PFSK-1 (cell line): ENCODE measurements around the gene STAC3.

ENCODE experiments used
- POLR2AphosphoS5 ChIP-seq: IDR thresholded peaks from 2 replicates; pipeline ENCODE4 v1.6.1; 2012; ENCODE audit warnings: low read depth, mild to moderate bottlenecking, control low read depth, low read length, moderate library complexity
- SIN3A ChIP-seq: IDR thresholded peaks from 2 replicates; pipeline ENCODE4 v1.6.1; 2012; ENCODE audit warnings: mild to moderate bottlenecking, low read length, moderate library complexity, borderline replicate concordance; ENCODE audit not compliant: insufficient read depth
- TAF1 ChIP-seq: IDR thresholded peaks from 2 replicates; pipeline ENCODE4 v1.6.1; 2012; ENCODE audit warnings: low read length, control low read depth, borderline replicate concordance; ENCODE audit not compliant: insufficient read depth
- TF ChIP-seq, protein P1 (sequence below), 2 experiments: IDR thresholded peaks; 2 replicates each; pipeline versions ENCODE4 v1.6.1 to v1.8.0; 2011 to 2012; ENCODE audit warnings: low read depth in 2 of 2, low read length in 2 of 2, control low read depth in 1 of 2, inconsistent platforms in 1 of 2, mild to moderate bottlenecking in 1 of 2, moderate library complexity in 1 of 2; ENCODE audit not compliant: insufficient read depth in 1 of 2

DNA sequence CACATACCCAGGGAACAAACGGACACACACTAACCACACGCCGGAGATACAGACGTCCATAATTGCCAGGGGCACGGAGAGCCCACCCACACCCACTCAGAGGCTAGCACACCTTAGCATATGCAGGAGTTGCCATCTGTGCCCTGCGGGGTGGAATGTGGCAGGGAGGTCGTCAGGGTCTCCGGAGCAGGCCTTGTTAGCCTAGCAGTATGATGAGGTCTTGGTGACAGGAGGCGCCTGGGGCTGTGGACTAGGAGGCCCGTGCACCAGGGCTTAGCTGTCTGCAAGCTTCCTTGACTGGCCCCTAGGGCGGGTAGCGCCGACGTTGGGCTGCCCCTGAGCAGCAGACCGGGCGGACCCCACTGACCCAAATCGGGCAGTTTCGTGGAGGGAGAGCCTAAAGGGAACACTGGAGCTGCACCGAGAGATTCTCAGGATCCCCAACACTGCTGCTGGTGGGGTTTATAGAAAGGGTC is 10.0 kb downstream of the STAC3 start:
- TF ChIP-seq, protein P1, sequence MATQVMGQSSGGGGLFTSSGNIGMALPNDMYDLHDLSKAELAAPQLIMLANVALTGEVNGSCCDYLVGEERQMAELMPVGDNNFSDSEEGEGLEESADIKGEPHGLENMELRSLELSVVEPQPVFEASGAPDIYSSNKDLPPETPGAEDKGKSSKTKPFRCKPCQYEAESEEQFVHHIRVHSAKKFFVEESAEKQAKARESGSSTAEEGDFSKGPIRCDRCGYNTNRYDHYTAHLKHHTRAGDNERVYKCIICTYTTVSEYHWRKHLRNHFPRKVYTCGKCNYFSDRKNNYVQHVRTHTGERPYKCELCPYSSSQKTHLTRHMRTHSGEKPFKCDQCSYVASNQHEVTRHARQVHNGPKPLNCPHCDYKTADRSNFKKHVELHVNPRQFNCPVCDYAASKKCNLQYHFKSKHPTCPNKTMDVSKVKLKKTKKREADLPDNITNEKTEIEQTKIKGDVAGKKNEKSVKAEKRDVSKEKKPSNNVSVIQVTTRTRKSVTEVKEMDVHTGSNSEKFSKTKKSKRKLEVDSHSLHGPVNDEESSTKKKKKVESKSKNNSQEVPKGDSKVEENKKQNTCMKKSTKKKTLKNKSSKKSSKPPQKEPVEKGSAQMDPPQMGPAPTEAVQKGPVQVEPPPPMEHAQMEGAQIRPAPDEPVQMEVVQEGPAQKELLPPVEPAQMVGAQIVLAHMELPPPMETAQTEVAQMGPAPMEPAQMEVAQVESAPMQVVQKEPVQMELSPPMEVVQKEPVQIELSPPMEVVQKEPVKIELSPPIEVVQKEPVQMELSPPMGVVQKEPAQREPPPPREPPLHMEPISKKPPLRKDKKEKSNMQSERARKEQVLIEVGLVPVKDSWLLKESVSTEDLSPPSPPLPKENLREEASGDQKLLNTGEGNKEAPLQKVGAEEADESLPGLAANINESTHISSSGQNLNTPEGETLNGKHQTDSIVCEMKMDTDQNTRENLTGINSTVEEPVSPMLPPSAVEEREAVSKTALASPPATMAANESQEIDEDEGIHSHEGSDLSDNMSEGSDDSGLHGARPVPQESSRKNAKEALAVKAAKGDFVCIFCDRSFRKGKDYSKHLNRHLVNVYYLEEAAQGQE (IDR thresholded peaks at IDR 0.05; ENCODE audit: insufficient read depth in 1 of 2, low read depth in 2 of 2, low read length in 2 of 2) = no peak
- TF ChIP-seq SIN3A = no peak
- TF ChIP-seq POLR2AphosphoS5 = no peak
- no peak for TF ChIP-seq TAF1
